ENCODE results near the gene ABTB2. TPM values are rescaled to one million over a fixed set of nuclear protein-coding genes. Genes with fewer than 3 reads are reported as not detected.
"Not testable (repeated sequence)": the region's sequence is repeated elsewhere in the genome, so short reads cannot be mapped to it uniquely, and the experiment has no call there.

Gene ABTB2
- 15.9 TPM for total RNA-seq
- long read RNA-seq, full-length matches to known transcripts: 3 of 13 reads
- long read RNA-seq, partial matches to known transcripts: 8 of 13 reads
- long read RNA-seq, other reads (novel, unspliced or antisense): 2 of 13 reads

GRCh38 chr11:34357701-34358257 lies at the start of gene ABTB2:
TSS of gene ABTB2 (minus strand) at chr11:34358010.
- intact Hi-C loops (cut with DNase I): loop anchor here (2.0 kb wide), 1 partner anchor 183 kb away; no protein-coding TSS in a partner anchor
- DNase-seq: peak; percentile 99
- ATAC-seq (ENCODE audit: poor library complexity): peak; percentile 94

DNA sequence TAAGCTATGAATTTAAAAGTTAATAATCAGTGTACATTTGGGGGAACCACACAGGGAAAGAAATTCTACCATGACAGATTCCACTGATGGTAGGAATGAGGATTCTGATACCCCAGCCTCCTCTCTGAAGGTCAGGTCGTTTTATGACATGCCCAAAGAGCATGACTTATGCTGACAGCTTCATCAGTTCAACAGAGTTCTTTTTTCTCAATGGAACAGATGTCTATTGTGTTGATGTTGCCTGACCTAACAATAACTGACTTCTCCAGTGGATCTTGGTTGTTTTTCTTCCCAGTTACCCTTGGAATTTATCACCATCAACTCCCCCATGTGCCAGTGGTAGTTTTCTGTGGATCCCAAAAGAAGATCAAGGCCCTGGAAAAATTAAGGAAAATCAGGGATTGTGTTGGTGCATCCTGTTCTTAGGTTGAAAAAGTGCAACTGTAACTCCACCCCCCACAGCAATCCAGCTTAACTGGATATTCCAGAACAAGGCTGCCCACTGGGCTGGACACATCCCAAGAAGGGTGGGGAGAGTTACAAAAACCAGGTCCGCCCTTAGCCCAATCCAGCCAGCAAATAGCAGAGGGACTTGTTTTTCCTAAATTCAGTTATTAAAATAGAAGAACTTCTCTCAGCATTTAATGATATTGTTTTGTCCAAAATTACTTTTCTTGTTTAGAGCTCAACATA lies 49.5 kb upstream of the ABTB2 start:
- ATAC-seq (ENCODE audit: poor library complexity) (no peak), DNase-seq (no peak)
- intact Hi-C loops (cut with DNase I): no loop called here

DNA sequence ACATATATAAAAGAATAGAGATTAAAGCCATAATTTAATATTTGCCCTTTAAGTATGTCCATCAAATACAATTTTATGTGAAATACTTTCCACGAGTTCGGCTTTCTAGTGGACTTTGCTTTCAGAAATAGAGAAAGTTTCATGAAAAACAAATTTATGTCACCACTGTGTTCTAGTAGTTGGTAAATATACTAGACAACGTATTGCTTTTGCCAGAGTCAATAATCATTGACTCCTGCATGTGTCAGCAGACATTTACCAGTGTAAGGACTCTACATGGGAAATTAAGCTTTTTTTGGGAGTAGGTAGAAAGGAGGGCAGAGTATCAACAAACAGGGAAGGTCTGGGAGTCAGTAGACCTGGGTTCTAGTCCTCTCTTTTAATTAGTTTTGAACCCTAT lies 48.6 kb upstream of the ABTB2 start:
- intact Hi-C loops (cut with DNase I): no loop called here
- ATAC-seq (ENCODE audit: poor library complexity) (no peak), DNase-seq (no peak)

DNA sequence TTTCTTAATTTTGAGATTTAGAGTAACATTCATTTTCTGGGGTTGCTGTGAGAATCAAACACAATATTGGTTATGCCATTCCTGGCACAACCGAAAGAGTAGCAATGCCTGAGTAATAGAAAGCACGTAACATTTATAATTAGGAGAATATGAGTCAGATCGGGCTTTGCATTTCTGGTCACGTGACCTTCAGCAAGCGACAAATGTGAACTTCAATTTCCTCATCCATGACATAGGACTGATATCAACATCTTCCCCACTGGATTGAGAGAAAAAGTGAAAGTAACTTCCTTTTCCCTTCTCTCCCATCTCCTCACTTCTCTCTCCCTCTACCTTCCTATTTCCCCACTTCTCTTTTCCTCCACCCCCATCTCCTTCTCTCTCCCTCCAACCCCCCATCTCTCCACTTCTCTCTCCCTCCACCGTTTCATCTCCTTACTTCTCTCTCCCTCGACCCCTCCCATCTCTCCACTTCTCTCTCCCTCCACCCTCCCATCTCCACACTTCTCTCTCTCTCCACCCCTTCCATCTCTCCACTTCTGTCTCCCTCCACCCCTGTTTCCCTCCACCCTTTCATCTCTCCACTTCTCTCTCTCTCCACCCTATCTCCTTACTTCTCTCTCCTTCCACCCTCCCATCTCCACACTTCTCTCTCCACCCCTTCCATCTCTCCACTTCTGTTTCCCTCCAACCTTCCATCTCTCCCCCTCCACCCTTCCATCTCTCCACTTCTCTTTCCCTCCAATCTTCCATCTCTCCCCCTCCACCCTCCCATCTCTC lies 47.5 kb upstream of the ABTB2 start:
- intact Hi-C loops (cut with DNase I): no loop called here
- ATAC-seq (ENCODE audit: poor library complexity): no peak
- no peak for DNase-seq

DNA sequence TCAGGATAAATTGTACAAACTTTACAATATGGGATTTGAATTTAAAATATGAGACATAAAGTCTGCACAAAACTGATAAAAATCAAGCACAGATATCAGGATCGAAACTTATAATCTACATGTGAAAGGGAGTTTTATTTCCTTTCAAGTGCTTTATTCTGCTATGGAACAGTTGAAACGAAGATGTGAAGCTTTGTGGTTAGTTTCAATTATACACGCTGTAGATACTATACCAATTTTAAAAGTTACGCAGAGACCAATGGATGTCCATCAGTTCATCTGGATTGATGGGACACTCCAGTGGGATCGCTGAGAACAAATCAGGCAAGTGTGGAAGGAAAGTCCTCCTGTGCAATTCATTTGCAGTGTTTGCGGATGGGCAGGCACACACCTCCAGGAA lies 46.5 kb upstream of the ABTB2 start:
- ATAC-seq (ENCODE audit: poor library complexity): no peak
- intact Hi-C loops (cut with DNase I): no loop called here
- DNase-seq: no peak

GRCh38 chr11:34403431-34403830 lies 45.6 kb upstream of the ABTB2 start:
- DNase-seq (no peak), ATAC-seq (ENCODE audit: poor library complexity) (no peak)
- intact Hi-C loops (cut with DNase I): no loop called here

DNA sequence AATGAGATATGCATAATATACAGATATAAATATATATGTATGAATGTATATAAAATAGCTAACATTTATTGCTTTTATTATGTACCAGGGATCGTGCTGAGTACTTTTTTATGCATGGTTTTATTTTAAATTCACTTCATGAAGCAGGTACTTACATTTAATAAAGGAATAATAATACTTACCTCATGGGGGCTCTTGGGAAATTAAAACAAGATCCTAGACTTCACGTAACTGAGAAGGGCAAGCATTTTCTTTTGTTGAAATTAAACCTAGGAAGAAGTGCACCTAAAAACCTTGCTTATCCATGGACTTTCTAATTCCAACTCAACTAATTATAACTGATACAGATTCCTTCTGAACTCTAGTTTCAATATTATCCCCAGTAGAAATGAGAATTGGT lies 40.0 kb upstream of the ABTB2 start:
- intact Hi-C loops (cut with DNase I): no loop called here
- ATAC-seq (ENCODE audit: poor library complexity): no peak
- DNase-seq: no peak

GRCh38 chr11:34397120-34397519 lies 39.3 kb upstream of the ABTB2 start:
- ATAC-seq (ENCODE audit: poor library complexity) (no peak), DNase-seq (no peak)
- intact Hi-C loops (cut with DNase I): no loop called here

GRCh38 chr11:34395916-34396550 lies 38.2 kb upstream of the ABTB2 start:
- intact Hi-C loops (cut with DNase I): no loop called here
- ATAC-seq (ENCODE audit: poor library complexity) (peak; percentile 43), DNase-seq (no peak)

DNA sequence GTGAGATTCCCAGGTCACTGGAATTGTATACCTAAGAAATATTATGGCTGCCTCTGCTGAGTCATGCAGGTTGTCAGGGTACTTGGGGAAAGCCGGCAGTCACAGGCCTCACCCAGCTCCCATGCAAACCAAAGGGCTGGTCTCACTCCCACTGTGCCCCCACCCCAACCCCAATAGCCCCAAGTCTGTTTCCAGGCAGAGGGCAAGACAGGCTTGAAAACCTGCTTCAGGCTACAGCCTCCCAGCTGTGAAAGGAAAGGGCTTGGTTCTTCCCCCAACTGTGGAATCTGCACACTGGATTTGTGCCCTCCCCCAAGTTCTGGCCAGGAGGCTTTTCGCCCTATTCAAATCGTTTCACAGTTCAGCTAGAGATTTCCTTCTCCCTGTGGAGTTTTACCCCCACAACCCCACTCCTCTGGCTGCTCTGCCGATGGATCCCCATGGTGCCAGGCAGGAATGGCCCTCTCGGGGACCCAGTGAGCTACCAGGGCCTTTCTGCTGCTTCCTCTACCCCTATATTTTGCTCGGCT lies 37.0 kb upstream of the ABTB2 start:
- intact Hi-C loops (cut with DNase I): no loop called here
- DNase-seq (no peak), ATAC-seq (ENCODE audit: poor library complexity) (no peak)

GRCh38 chr11:34387653-34388052 lies 29.8 kb upstream of the ABTB2 start:
- intact Hi-C loops (cut with DNase I): no loop called here
- ATAC-seq (ENCODE audit: poor library complexity) (no peak), DNase-seq (no peak)

GRCh38 chr11:34386356-34386755 lies 28.5 kb upstream of the ABTB2 start:
- DNase-seq; ATAC-seq (ENCODE audit: poor library complexity); intact Hi-C loops (cut with DNase I): not testable (repeated sequence)

GRCh38 chr11:34382532-34383276 lies 24.9 kb upstream of the ABTB2 start:
- intact Hi-C loops (cut with DNase I): no loop called here

DNA sequence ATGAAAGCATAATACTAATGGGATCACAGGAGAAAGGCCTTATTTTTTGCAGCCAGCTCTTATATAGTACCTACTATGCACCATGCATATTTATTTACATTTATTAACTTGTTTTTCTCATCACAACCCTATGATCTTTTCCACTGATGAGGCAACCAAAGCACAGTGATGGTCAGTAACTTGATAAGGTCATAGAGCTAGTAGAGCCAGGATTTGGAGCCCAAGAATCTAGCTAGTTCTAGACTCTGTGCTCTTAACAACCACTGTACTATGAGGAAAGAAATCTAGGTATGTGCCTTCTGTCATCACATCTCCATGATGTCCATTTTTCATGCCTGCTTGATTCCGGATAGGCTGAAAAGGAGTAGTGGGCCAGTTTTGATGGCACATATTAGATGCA lies 24.0 kb upstream of the ABTB2 start:
- intact Hi-C loops (cut with DNase I): no loop called here
- DNase-seq: no peak
- no peak for ATAC-seq (ENCODE audit: poor library complexity)

More at GRCh38 chr11:34382532-34383276, 24.9 kb upstream of the ABTB2 start:
- no peak for ATAC-seq (ENCODE audit: poor library complexity)
- no peak for DNase-seq

DNA sequence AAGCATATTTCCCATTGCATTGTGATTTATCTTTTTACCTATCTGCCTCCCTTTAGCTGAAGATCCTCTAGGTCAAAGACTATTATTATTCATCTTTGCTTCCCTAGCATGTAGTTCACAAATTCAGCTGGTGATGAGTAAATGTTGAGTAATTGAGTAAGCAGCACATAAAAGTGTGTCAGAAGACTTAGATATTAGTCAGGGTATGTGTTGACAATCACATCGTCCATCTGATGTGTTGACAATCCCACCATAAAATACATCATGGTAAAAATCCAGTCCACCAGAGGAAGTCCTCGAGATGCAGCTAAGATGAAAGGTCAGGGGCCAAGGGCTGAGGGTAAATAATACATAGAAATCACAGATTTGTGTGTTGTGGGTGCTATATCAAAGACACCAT lies 22.9 kb upstream of the ABTB2 start:
- DNase-seq (no peak), ATAC-seq (ENCODE audit: poor library complexity) (no peak)
- intact Hi-C loops (cut with DNase I): no loop called here

- ATAC-seq (ENCODE audit: poor library complexity): no peak
- no peak for DNase-seq
- intact Hi-C loops (cut with DNase I): no loop called here
Observed at GRCh38 chr11:34379539-34379938, 21.7 kb upstream of the ABTB2 start.

- ATAC-seq (ENCODE audit: poor library complexity) (no peak), DNase-seq (no peak)
- intact Hi-C loops (cut with DNase I): no loop called here
Observed at GRCh38 chr11:34379079-34379478, 21.3 kb upstream of the ABTB2 start.

- ATAC-seq (ENCODE audit: poor library complexity): no peak
- intact Hi-C loops (cut with DNase I): no loop called here
- DNase-seq: no peak
Observed at GRCh38 chr11:34373727-34374126, 15.9 kb upstream of the ABTB2 start.

Data from Right ventricle myocardium superior (tissue), 1 donor.